Neural cell (in vitro differentiated cells): ENCODE measurements around the gene SLC41A1. TPM values are rescaled to one million over a fixed set of nuclear protein-coding genes. Genes with fewer than 3 reads are reported as not detected.

Experiments
- H2AFZ ChIP-seq: fragments of 200-600, 300-800 bp; sonication (generic), shearing (Covaris generic); 2 replicates; pipeline ENCODE4 v1.6.0; 2014; ENCODE audit warnings: low read depth, mild to moderate bottlenecking, antibody characterized with exemption, low read length, moderate library complexity
- H3F3A ChIP-seq: fragments of 200-600 bp; shearing (Covaris generic); 2 replicates; pipeline ENCODE4 v1.6.1; 2016; ENCODE audit warnings: mild to moderate bottlenecking, moderate library complexity, mixed read lengths, antibody characterized with exemption, low read length; ENCODE audit not compliant: insufficient read depth, poor library complexity, severe bottlenecking
- H3K27ac ChIP-seq: fragments of 200-600, 300-800 bp; sonication (generic), shearing (Covaris generic); 2 replicates; pipeline ENCODE4 v1.5.1; 2014; ENCODE audit warnings: mild to moderate bottlenecking, low read length, moderate library complexity
- H3K27me3 ChIP-seq: fragments of 300-800, 200-600 bp; sonication (generic), shearing (Covaris generic); 2 replicates; pipeline ENCODE4 v1.6.0; 2014; ENCODE audit warnings: mild to moderate bottlenecking, low read depth, low read length, moderate library complexity; ENCODE audit not compliant: insufficient read depth
- H3K36me3 ChIP-seq: fragments of 300-800, 200-600 bp; sonication (generic), shearing (Covaris generic); 2 replicates; pipeline ENCODE4 v1.5.1; 2014; ENCODE audit warnings: mild to moderate bottlenecking, antibody characterized with exemption, low read length, moderate library complexity; ENCODE audit not compliant: insufficient read depth
- H3K4me2 ChIP-seq: fragments of 300-800, 200-600 bp; sonication (generic), shearing (Covaris generic); 2 replicates; pipeline ENCODE4 v1.6.0; 2014; ENCODE audit warnings: mild to moderate bottlenecking, low read length
- H3K4me3 ChIP-seq: fragments of 300-800, 200-600 bp; sonication (generic), shearing (Covaris generic); 2 replicates; pipeline ENCODE4 v1.5.1; 2014; ENCODE audit warnings: mild to moderate bottlenecking, low read length, moderate library complexity
- H3K79me2 ChIP-seq: fragments of 200-600 bp; shearing (Covaris generic); replicated peaks from 2 replicates; pipeline ENCODE4 v1.6.0; 2014; ENCODE audit warnings: mild to moderate bottlenecking, low read length, moderate library complexity; ENCODE audit not compliant: insufficient read depth
- H3K9ac ChIP-seq: fragments of 300-800, 200-600 bp; sonication (generic), shearing (Covaris generic); 2 replicates; pipeline ENCODE4 v1.6.1; 2016; ENCODE audit warnings: mild to moderate bottlenecking, low read length, mixed read lengths
- H3K9me2 ChIP-seq: fragments of 200-600 bp; shearing (Covaris generic); 2 replicates; pipeline ENCODE4 v1.6.1; 2016; ENCODE audit warnings: mild to moderate bottlenecking, low read length, mixed read lengths; ENCODE audit not compliant: insufficient read depth
- H3K9me3 ChIP-seq: fragments of 200-600, 300-800 bp; sonication (generic), shearing (Covaris generic); 2 replicates; pipeline ENCODE4 v1.6.1; 2016; ENCODE audit warnings: mild to moderate bottlenecking, mixed run types, low read length, moderate library complexity, mixed read lengths
- H4K20me1 ChIP-seq: fragments of 200-600 bp; shearing (Covaris generic); 2 replicates; pipeline ENCODE4 v1.6.1; 2016; ENCODE audit warnings: mild to moderate bottlenecking, mixed run types; ENCODE audit not compliant: insufficient read depth
- EP300 ChIP-seq: fragments of 450-650 bp; conservative IDR thresholded peaks from 2 replicates; pipeline ENCODE4 v1.6.1; 2014; ENCODE audit warnings: antibody characterized with exemption, mild to moderate bottlenecking, moderate library complexity; ENCODE audit not compliant: poor library complexity, severe bottlenecking
- EZH2 ChIP-seq: fragments of 200-600, 300-800 bp; shearing (Covaris generic), sonication (generic); IDR thresholded peaks from 2 replicates; pipeline ENCODE4 v1.6.1; 2014; ENCODE audit warnings: antibody characterized with exemption, low read length, borderline replicate concordance, mild to moderate bottlenecking; ENCODE audit not compliant: insufficient read depth, poor library complexity, severe bottlenecking
- MXI1 ChIP-seq: fragments of 450-650 bp; conservative IDR thresholded peaks from 2 replicates; pipeline ENCODE4 v1.6.1; 2014; ENCODE audit warnings: antibody characterized with exemption, mild to moderate bottlenecking; ENCODE audit not compliant: poor library complexity, severe bottlenecking
- POLR2AphosphoS5 ChIP-seq: IDR thresholded peaks from 2 replicates; pipeline ENCODE4 v1.6.1; 2012
- RAD21 ChIP-seq: fragments of 450-650 bp; conservative IDR thresholded peaks from 2 replicates; pipeline ENCODE4 v1.6.1; 2014; ENCODE audit warnings: antibody characterized with exemption, mild to moderate bottlenecking, moderate library complexity
- REST ChIP-seq: IDR thresholded peaks from 2 replicates; pipeline ENCODE4 v1.6.1; 2012; ENCODE audit warnings: borderline replicate concordance
- SMC3 ChIP-seq: fragments of 450-650 bp; conservative IDR thresholded peaks from 2 replicates; pipeline ENCODE4 v1.6.1; 2014; ENCODE audit warnings: antibody characterized with exemption, mild to moderate bottlenecking, moderate library complexity; ENCODE audit not compliant: poor library complexity
- TAF1 ChIP-seq: IDR thresholded peaks from 2 replicates; pipeline ENCODE4 v1.6.1; 2012; ENCODE audit warnings: low read depth
- polyA plus RNA-seq: library from polyadenylated mRNA; depleted of rRNA; stranded (reverse); fragments of >200 nt; gene quantifications from 2 replicates; pipeline ENCODE4 v1.2.3, GENCODE V29; 2014
- TF ChIP-seq, protein P1 (sequence below): fragments of 450-650 bp; IDR thresholded peaks from 2 replicates; pipeline ENCODE4 v1.5.1; 2014; ENCODE audit warnings: antibody characterized with exemption, mild to moderate bottlenecking, moderate library complexity; ENCODE audit not compliant: poor library complexity, severe bottlenecking

Gene SLC41A1
- polyA plus RNA-seq, 1 donor from 2014 or later = 4.2 TPM

- H3K4me3 ChIP-seq = peak overlapping the region; percentile 81
- H3K79me2 ChIP-seq = peaks cover 52% of the 10 kb centered on the region
- H2AFZ ChIP-seq = peak overlapping the region; percentile 10
- no peaks in the 10 kb centered on the region for H3K9me2 ChIP-seq
- H3F3A ChIP-seq = no peaks in the 10 kb centered on the region
- H3K9ac ChIP-seq = peak overlapping the region; percentile 89
- no peaks in the 10 kb centered on the region for H3K9me3 ChIP-seq
- peak overlapping the region; percentile 89 for H3K27ac ChIP-seq
- peak overlapping the region; percentile 66 for H3K4me2 ChIP-seq
- H3K27me3 ChIP-seq = no peaks in the 10 kb centered on the region
- H3K36me3 ChIP-seq = no peaks in the 10 kb centered on the region
- TF ChIP-seq EZH2 (no peak), REST (no peak), MXI1 (peak; percentile 11), RAD21 (no peak), POLR2AphosphoS5 (peak; percentile 7), SMC3 (no peak), TAF1 (no peak), EP300 (no peak)
- TF ChIP-seq, protein P1, sequence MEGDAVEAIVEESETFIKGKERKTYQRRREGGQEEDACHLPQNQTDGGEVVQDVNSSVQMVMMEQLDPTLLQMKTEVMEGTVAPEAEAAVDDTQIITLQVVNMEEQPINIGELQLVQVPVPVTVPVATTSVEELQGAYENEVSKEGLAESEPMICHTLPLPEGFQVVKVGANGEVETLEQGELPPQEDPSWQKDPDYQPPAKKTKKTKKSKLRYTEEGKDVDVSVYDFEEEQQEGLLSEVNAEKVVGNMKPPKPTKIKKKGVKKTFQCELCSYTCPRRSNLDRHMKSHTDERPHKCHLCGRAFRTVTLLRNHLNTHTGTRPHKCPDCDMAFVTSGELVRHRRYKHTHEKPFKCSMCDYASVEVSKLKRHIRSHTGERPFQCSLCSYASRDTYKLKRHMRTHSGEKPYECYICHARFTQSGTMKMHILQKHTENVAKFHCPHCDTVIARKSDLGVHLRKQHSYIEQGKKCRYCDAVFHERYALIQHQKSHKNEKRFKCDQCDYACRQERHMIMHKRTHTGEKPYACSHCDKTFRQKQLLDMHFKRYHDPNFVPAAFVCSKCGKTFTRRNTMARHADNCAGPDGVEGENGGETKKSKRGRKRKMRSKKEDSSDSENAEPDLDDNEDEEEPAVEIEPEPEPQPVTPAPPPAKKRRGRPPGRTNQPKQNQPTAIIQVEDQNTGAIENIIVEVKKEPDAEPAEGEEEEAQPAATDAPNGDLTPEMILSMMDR = no peak
- H4K20me1 ChIP-seq = peaks cover 23% of the 10 kb centered on the region
Observed at GRCh38 chr1:205748403-205749233, 64.4 kb downstream of the SLC41A1 start.

DNA sequence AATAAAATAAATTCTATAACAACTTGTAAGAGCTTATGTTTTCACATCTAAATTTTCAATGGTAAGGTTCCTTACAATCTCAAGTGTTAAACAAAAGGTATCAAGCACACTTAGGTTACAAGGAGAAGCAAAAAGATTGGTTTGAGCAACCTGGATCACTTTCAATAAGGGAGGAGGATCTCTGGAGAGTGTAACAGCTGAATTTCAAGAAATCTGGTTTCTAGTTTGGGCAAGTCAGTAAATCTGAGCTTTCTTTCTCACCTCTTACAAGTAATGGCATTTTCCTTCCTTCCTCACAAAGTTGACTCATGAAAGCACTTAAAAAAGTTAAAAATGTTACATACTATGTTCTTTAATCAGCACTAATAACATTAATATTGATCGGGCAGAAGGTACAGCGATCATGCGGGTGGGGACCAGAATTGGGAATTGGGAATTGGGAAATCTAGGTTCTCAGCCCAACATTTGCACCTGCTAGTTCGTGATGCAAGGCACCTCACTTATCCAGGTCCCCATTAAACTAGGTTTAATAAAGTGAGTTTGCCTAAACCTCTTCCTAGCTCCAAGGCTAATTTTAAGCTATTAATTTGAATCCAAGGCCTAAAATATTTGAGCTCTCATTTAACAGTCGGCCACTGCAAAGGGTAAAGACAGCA lies 66.1 kb downstream of the SLC41A1 start:
- no peaks in the 10 kb centered on the region for H3F3A ChIP-seq
- H3K27ac ChIP-seq = no peak overlapping the region
- H3K9me3 ChIP-seq = no peaks in the 10 kb centered on the region
- peaks cover 66% of the 10 kb centered on the region for H3K79me2 ChIP-seq
- H4K20me1 ChIP-seq = peaks cover 23% of the 10 kb centered on the region
- H3K9me2 ChIP-seq = no peaks in the 10 kb centered on the region
- peak overlapping the region; percentile 66 for H3K4me2 ChIP-seq
- peak overlapping the region; percentile 81 for H3K4me3 ChIP-seq
- H3K27me3 ChIP-seq = no peaks in the 10 kb centered on the region
- H3K9ac ChIP-seq = no peak overlapping the region
- TF ChIP-seq EZH2 (no peak), TAF1 (no peak), RAD21 (no peak), EP300 (no peak), MXI1 (no peak), REST (no peak), SMC3 (no peak), POLR2AphosphoS5 (no peak)
- TF ChIP-seq, protein P1 = no peak
- no peaks in the 10 kb centered on the region for H3K36me3 ChIP-seq
- H2AFZ ChIP-seq = no peak overlapping the region
